ENCODE measurements around the gene PARP16. TPM values are rescaled to one million over a fixed set of nuclear protein-coding genes. Genes with fewer than 3 reads are reported as not detected.

The PARP16 gene
- total RNA-seq, 1 experiment from 2014 or later = 5.8 TPM

DNA sequence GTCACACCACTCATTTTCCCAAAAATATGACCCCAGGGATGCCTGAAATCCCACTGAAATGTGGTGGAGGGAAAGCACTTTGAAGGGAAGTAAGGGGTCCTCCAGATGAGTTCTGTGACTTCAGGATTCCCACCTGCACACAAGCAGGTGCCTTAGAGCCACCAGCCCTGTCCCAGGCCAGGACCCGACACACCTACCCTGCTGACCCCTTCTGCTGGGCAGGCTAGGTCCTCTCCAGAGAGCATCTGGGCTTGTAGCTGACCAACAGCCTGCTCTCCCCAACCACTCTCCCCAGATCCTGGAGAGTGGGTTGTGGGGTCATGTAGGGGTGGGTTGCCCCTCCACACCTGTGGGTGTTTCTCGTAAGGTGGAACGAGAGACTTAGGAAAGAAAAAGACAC is 60.5 kb downstream of the PARP16 start:
- Mint-ChIP-seq H3K4me3 (ENCODE audit: low read depth, unreplicated experiment) (no peak overlapping the region), H3K4me1 (ENCODE audit: low read depth, unreplicated experiment) (no peaks in the 10 kb centered on the region), H3K9me3 (ENCODE audit: low read depth, unreplicated experiment) (no peaks in the 10 kb centered on the region), H3K27me3 (ENCODE audit: unreplicated experiment) (no peaks in the 10 kb centered on the region), H3K27ac (ENCODE audit: unreplicated experiment) (no peak overlapping the region), H3K36me3 (ENCODE audit: insufficient read depth, unreplicated experiment) (no peaks in the 10 kb centered on the region)
- BruUV-seq (replicated peaks) = no TSS peak
- CTCF ChIA-PET = interaction anchor here (0.7 kb wide), 1 partner anchor 65 kb away, joined by 8 read pairs; no protein-coding TSS in a partner anchor
- TF ChIP-seq, protein P1, sequence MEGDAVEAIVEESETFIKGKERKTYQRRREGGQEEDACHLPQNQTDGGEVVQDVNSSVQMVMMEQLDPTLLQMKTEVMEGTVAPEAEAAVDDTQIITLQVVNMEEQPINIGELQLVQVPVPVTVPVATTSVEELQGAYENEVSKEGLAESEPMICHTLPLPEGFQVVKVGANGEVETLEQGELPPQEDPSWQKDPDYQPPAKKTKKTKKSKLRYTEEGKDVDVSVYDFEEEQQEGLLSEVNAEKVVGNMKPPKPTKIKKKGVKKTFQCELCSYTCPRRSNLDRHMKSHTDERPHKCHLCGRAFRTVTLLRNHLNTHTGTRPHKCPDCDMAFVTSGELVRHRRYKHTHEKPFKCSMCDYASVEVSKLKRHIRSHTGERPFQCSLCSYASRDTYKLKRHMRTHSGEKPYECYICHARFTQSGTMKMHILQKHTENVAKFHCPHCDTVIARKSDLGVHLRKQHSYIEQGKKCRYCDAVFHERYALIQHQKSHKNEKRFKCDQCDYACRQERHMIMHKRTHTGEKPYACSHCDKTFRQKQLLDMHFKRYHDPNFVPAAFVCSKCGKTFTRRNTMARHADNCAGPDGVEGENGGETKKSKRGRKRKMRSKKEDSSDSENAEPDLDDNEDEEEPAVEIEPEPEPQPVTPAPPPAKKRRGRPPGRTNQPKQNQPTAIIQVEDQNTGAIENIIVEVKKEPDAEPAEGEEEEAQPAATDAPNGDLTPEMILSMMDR (IDR thresholded peaks at IDR 0.05; ENCODE audit: unreplicated experiment) = no peak
- DNase-seq = no peak
- intact Hi-C loops (cut with micrococcal nuclease; ENCODE audit: unreplicated experiment) = no loop called here

DNA sequence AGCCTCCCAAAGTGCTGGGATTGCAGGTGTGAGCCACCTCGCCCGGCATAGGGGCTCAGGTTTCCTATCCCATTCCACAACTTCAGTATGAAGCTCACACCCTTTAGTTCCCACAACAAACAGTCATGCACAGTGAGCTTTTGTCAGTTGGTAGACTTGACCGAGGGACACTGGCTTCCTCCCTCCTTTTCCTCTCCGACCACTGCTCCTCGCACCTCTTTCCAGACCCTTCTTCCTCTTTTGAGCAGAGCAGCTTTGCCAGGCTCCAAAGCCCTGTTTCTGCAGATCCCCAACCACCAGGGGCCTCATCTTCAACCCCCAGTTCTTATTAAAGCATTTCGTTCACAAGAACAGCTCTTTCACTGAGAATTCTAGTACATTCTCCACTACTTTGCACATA is 62.7 kb downstream of the PARP16 start:
- Mint-ChIP-seq H3K9me3 (ENCODE audit: low read depth, unreplicated experiment) (no peaks in the 10 kb centered on the region), H3K36me3 (ENCODE audit: insufficient read depth, unreplicated experiment) (no peaks in the 10 kb centered on the region), H3K4me3 (ENCODE audit: low read depth, unreplicated experiment) (no peak overlapping the region), H3K27me3 (ENCODE audit: unreplicated experiment) (no peaks in the 10 kb centered on the region), H3K27ac (ENCODE audit: unreplicated experiment) (no peak overlapping the region), H3K4me1 (ENCODE audit: low read depth, unreplicated experiment) (no peaks in the 10 kb centered on the region)
- no TSS peak for BruUV-seq (replicated peaks)
- no peak for DNase-seq
- CTCF ChIA-PET = interaction anchor here (0.6 kb wide), 1 partner anchor 52 kb away, joined by 4 read pairs; no protein-coding TSS in a partner anchor
- intact Hi-C loops (cut with micrococcal nuclease; ENCODE audit: unreplicated experiment) = no loop called here
- TF ChIP-seq, protein P1 (IDR thresholded peaks at IDR 0.05; ENCODE audit: unreplicated experiment) = no peak

DNA sequence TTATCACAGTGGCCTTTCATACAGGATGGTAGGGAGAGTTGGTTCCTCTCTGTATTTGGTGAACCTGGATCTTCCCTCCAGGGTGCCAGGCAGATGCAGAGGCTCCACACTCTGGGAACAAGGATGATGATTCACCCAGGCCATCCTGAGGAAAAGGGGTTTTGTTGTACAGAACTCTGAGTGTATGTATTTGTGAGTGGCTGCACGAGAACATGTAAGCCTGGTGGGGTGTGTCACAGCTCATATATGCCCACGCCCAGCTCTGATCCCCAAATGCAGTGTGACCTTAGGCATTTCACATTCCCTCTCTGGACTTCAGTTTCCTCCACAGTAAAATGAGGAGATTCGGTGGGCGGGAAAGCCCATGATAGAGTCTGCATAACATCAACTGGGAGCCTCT is 63.8 kb downstream of the PARP16 start:
- Mint-ChIP-seq H3K27me3 (ENCODE audit: unreplicated experiment) (peaks cover 10% of the 10 kb centered on the region), H3K4me3 (ENCODE audit: low read depth, unreplicated experiment) (no peak overlapping the region), H3K9me3 (ENCODE audit: low read depth, unreplicated experiment) (no peaks in the 10 kb centered on the region), H3K36me3 (ENCODE audit: insufficient read depth, unreplicated experiment) (no peaks in the 10 kb centered on the region), H3K4me1 (ENCODE audit: low read depth, unreplicated experiment) (no peaks in the 10 kb centered on the region), H3K27ac (ENCODE audit: unreplicated experiment) (no peak overlapping the region)
- CTCF ChIA-PET = no interaction called here
- TF ChIP-seq, protein P1 (IDR thresholded peaks at IDR 0.05; ENCODE audit: unreplicated experiment) = no peak
- no TSS peak for BruUV-seq (replicated peaks)
- DNase-seq = no peak
- intact Hi-C loops (cut with micrococcal nuclease; ENCODE audit: unreplicated experiment) = no loop called here

DNA sequence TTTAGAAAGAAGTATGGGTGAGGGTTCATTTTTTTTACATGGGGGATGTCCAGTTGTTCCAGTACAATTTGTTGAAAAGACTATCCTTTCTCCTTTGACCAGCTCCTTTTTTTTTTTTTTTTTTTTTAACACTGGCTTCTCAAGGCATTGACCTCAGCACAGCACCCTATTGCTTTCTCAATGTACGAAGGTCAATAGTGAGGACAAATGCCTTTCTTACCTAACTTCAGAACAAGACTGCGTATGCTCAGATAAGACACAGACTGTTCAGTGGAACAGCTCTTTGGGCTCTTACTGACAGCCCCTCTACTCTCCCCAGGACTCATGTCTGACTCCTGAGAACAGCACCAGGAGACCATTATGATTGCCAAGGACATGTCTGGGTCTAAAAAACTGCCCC is 65.0 kb downstream of the PARP16 start:
- intact Hi-C loops (cut with micrococcal nuclease; ENCODE audit: unreplicated experiment) = no loop called here
- TF ChIP-seq, protein P1 (IDR thresholded peaks at IDR 0.05; ENCODE audit: unreplicated experiment) = no peak
- Mint-ChIP-seq H3K36me3 (ENCODE audit: insufficient read depth, unreplicated experiment) (no peaks in the 10 kb centered on the region), H3K27me3 (ENCODE audit: unreplicated experiment) (peaks cover 18% of the 10 kb centered on the region), H3K27ac (ENCODE audit: unreplicated experiment) (no peak overlapping the region), H3K4me3 (ENCODE audit: low read depth, unreplicated experiment) (no peak overlapping the region), H3K4me1 (ENCODE audit: low read depth, unreplicated experiment) (no peaks in the 10 kb centered on the region), H3K9me3 (ENCODE audit: low read depth, unreplicated experiment) (no peaks in the 10 kb centered on the region)
- BruUV-seq (replicated peaks) = no TSS peak
- CTCF ChIA-PET = interaction anchor here (0.6 kb wide), 2 partner anchors 8 to 47 kb away, joined by 5 to 6 read pairs; no protein-coding TSS in a partner anchor
- no peak for DNase-seq
